ENCODE results near the gene ANO2.

ANO2 gene

DNA sequence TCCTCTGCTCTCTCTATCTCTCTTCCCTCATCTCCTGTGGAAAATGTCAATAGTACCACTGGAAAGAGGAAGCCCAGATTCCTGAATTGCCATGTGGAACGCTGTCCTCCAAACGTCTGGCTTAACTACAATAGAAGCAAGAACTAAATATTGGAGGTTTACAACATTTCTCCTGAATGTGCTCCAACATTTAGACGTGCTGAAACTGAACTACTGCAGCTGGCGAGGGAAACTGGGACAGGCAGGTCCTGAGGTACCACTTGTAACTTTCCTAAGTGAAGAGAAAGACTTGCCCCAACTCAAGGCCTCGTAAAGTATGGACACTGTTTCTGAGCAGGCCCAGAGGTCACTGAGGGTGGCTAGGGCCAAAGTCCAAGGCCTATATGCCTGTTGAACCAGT, 325.4 kb downstream of the ANO2 start:
- Histone ChIP-seq H3K4me1 (ENCODE audit: insufficient read depth, low read length) (peaks cover 4% of the 10 kb centered on the region; the same call in 1 of the 2 replicates), H3K36me3 (ENCODE audit: insufficient read depth, low read length) (no peaks in the 10 kb centered on the region), H3K9ac (ENCODE audit: low read depth, low read length) (no peak overlapping the region), H3K4me3 (ENCODE audit: low read length) (no peak overlapping the region), H3K27ac (ENCODE audit: low read depth, low read length) (no peak overlapping the region), H3K27me3 (ENCODE audit: insufficient read depth, low read length) (no peaks in the 10 kb centered on the region), H3K9me3 (ENCODE audit: insufficient read depth, low read depth, low read length) (no peaks in the 10 kb centered on the region)
- 93% methylated on average over 5 of the region's 5 CpGs for WGBS

DNA sequence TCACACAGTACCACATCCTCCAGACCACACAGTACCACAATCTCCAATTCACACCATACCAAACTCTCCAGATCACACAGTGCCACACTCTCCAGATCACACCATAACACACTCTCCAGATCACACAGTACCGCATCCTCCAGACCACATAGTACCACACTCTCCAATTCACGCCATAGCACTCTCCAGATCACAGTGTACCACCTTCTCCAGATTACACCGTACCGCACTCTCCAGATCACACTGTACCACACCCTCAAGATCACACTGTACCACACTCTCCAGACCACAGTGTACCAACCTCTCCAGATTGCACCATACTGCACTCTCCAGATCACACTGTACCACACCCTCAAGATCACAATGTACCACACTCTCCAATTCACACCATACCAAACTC, 328.2 kb downstream of the ANO2 start:
- no peaks in the 10 kb centered on the region for H3K9me3 ChIP-seq (ENCODE audit: insufficient read depth, low read depth, low read length)
- H3K36me3 ChIP-seq (ENCODE audit: insufficient read depth, low read length), result no peaks in the 10 kb centered on the region
- no peak overlapping the region for H3K27ac ChIP-seq (ENCODE audit: low read depth, low read length)
- H3K27me3 ChIP-seq (ENCODE audit: insufficient read depth, low read length), result no peaks in the 10 kb centered on the region
- no peaks in the 10 kb centered on the region for H3K4me1 ChIP-seq (ENCODE audit: insufficient read depth, low read length)
- H3K9ac ChIP-seq (ENCODE audit: low read depth, low read length), result no peak overlapping the region
- 94% methylated on average over 4 of the region's 4 CpGs for WGBS
- no peak overlapping the region for H3K4me3 ChIP-seq (ENCODE audit: low read length)

DNA sequence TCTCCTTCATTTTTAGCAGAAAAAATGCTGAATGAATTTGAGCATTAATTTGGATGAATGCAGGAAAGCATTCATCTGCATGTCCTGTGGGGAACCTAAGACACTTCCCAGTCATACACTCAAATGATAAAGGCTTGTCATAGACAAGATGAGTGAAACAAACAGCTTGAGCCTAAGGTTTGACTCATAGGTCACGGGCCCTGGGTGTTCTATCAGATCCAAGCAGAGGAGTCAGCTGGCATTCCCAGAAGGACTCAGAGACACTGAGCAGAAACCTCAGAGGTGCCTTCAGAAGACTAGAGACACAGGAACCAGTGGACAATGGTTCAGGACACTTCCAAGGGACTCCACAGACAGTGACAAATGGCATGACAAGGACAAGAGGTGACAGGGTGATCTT, 329.3 kb downstream of the ANO2 start:
- 93% methylated on average over 1 of the region's 1 CpG for WGBS
- H3K27ac ChIP-seq (ENCODE audit: low read depth, low read length), result no peak overlapping the region
- no peaks in the 10 kb centered on the region for H3K27me3 ChIP-seq (ENCODE audit: insufficient read depth, low read length)
- no peak overlapping the region for H3K4me3 ChIP-seq (ENCODE audit: low read length)
- no peaks in the 10 kb centered on the region for H3K4me1 ChIP-seq (ENCODE audit: insufficient read depth, low read length)
- H3K9ac ChIP-seq (ENCODE audit: low read depth, low read length), result no peak overlapping the region
- no peaks in the 10 kb centered on the region for H3K9me3 ChIP-seq (ENCODE audit: insufficient read depth, low read depth, low read length)
- no peaks in the 10 kb centered on the region for H3K36me3 ChIP-seq (ENCODE audit: insufficient read depth, low read length)

DNA sequence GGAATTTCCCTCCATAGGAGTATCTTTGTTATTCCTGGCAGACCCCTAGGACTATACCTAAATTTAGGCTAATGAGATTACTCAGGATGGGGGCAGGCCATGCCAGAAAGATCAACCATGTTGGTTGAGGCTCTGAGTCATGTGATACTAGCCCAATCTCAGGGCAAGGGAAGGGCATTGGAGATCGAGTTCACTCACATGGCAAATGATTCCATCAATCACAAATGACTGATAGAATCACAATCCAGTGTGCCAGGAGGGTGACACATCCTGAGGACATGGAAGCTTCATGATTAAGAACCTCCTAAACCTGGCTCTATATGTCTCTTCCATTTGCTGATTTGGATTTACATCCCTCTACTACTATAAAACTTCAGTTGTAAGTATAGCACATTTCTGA, 330.8 kb downstream of the ANO2 start:
- no peak overlapping the region for H3K9ac ChIP-seq (ENCODE audit: low read depth, low read length)
- no peaks in the 10 kb centered on the region for H3K9me3 ChIP-seq (ENCODE audit: insufficient read depth, low read depth, low read length)
- no peaks in the 10 kb centered on the region for H3K36me3 ChIP-seq (ENCODE audit: insufficient read depth, low read length)
- H3K4me1 ChIP-seq (ENCODE audit: insufficient read depth, low read length), result no peaks in the 10 kb centered on the region
- H3K27ac ChIP-seq (ENCODE audit: low read depth, low read length), result no peak overlapping the region
- no peaks in the 10 kb centered on the region for H3K27me3 ChIP-seq (ENCODE audit: insufficient read depth, low read length)
- no peak overlapping the region for H3K4me3 ChIP-seq (ENCODE audit: low read length)
- 95% methylated on average over 1 of the region's 1 CpG for WGBS

DNA sequence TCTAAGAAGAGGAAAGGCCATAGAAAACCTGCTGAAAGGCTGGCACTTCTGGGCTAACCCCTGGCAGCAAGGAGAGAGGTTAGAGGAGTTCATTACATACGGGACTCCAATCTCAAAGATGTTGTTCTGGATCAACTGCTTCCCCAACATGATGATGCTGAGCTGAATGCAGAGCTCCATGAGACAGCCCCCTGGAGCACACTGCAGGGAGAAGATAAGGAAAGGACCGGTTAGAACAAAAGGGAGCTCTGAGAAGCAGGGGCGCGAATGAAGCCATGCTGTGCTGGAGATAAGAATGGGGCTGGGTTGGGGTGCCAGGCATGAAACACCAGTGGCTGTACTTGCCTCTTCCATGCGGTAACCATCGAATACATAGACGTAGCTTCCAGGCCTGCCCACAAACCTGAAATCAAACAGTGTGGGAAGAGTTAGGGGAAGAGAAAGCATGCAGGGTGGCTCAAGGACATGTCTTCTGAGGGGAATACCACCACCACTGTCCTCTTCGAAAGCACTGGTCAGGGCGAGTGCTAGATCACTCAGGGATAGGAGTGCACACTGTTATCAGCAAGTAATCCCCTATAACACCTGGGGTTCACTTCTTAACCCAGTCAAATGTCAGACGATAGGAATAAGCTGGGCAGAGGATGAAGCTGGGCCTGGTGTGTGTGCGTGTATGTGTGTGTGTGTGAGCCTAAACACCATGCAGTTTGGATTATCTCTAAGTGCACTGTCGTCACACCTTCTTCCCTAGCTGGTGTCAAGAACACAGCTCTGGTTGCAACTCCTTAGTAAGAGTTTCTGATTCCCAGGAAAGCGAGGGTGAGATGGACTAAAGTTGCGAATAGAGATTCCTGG, 332.3 kb downstream of the ANO2 start:
- Histone ChIP-seq H3K36me3 (ENCODE audit: insufficient read depth, low read length) (no peaks in the 10 kb centered on the region), H3K9ac (ENCODE audit: low read depth, low read length) (no peak overlapping the region), H3K4me3 (ENCODE audit: low read length) (no peak overlapping the region), H3K4me1 (ENCODE audit: insufficient read depth, low read length) (no peaks in the 10 kb centered on the region), H3K27ac (ENCODE audit: low read depth, low read length) (no peak overlapping the region), H3K9me3 (ENCODE audit: insufficient read depth, low read depth, low read length) (no peaks in the 10 kb centered on the region), H3K27me3 (ENCODE audit: insufficient read depth, low read length) (no peaks in the 10 kb centered on the region)
- WGBS, result 92% methylated on average over 14 of the region's 14 CpGs

DNA sequence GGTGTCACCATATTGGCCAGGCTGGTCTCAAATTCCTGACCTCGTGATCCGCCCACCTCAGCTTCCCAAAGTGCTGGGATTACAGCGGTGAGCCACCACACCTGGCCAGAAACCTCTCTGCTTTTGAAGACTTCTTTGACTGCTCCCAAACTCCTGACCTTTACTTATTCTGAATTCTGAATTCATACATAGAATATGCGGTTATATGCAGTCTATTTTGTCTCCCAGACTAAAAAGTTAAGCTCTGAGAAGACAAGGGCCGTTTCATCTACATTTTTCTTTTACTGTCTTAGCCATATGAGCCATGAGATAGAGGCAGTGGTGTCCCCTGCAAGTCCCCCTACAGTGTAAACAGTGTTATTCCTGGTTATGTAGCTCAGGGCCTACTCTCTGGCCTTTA, 333.9 kb downstream of the ANO2 start:
- Histone ChIP-seq H3K27ac (ENCODE audit: low read depth, low read length) (no peak overlapping the region), H3K9me3 (ENCODE audit: insufficient read depth, low read depth, low read length) (no peaks in the 10 kb centered on the region), H3K9ac (ENCODE audit: low read depth, low read length) (no peak overlapping the region), H3K4me1 (ENCODE audit: insufficient read depth, low read length) (no peaks in the 10 kb centered on the region), H3K36me3 (ENCODE audit: insufficient read depth, low read length) (no peaks in the 10 kb centered on the region), H3K27me3 (ENCODE audit: insufficient read depth, low read length) (no peaks in the 10 kb centered on the region), H3K4me3 (ENCODE audit: low read length) (no peak overlapping the region)
- 96% methylated on average over 5 of the region's 5 CpGs for WGBS

DNA sequence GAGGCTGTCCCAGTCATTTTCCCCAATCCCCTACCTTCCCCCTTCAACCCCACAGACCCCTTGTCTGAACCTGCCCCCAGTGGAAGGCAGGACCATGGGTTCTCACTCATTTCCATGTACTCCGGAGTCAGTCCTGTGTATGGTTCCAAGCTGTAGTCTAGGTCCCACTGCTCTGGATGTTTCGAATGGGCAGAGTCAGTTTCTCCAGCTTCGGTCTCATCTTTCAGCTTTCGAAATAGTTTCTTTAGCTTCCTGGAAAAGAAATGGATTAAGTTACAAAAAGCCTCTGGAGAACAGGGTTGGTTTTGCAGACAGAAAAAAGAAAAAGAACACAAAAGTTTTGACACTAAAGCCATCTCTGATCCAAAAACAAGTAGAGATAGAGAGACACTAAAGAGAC, 345.7 kb downstream of the ANO2 start:
- Histone ChIP-seq H3K27ac (ENCODE audit: low read depth, low read length) (no peak overlapping the region), H3K9me3 (ENCODE audit: insufficient read depth, low read depth, low read length) (no peaks in the 10 kb centered on the region), H3K4me1 (ENCODE audit: insufficient read depth, low read length) (no peaks in the 10 kb centered on the region), H3K36me3 (ENCODE audit: insufficient read depth, low read length) (no peaks in the 10 kb centered on the region), H3K27me3 (ENCODE audit: insufficient read depth, low read length) (no peaks in the 10 kb centered on the region), H3K9ac (ENCODE audit: low read depth, low read length) (no peak overlapping the region), H3K4me3 (ENCODE audit: low read length) (no peak overlapping the region)
- WGBS, result 96% methylated on average over 4 of the region's 4 CpGs

DNA sequence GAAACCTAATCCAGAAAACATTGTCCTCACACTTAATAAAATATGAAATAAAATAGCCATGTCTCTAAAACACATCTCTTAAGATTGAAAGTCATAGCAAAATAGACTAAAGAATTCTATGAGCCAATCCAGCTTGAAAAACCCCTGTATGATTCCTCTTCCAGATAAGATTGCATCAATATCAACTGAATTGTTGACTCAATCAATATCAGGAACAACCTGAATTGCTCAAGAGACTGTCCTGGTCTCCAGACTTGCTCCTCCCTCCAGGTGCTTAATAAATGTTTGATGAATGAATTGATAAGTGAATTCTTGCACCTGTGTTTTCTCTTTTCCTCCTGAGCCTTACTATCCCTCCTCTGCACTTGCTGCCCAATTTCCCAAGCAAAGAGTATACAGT, 351.1 kb downstream of the ANO2 start:
- Histone ChIP-seq H3K36me3 (ENCODE audit: insufficient read depth, low read length) (no peaks in the 10 kb centered on the region), H3K9me3 (ENCODE audit: insufficient read depth, low read depth, low read length) (no peaks in the 10 kb centered on the region), H3K27ac (ENCODE audit: low read depth, low read length) (no peak overlapping the region), H3K27me3 (ENCODE audit: insufficient read depth, low read length) (no peaks in the 10 kb centered on the region), H3K4me3 (ENCODE audit: low read length) (no peak overlapping the region), H3K9ac (ENCODE audit: low read depth, low read length) (no peak overlapping the region), H3K4me1 (ENCODE audit: insufficient read depth, low read length) (peaks cover 6% of the 10 kb centered on the region; the same call in 1 of the 2 replicates)

DNA sequence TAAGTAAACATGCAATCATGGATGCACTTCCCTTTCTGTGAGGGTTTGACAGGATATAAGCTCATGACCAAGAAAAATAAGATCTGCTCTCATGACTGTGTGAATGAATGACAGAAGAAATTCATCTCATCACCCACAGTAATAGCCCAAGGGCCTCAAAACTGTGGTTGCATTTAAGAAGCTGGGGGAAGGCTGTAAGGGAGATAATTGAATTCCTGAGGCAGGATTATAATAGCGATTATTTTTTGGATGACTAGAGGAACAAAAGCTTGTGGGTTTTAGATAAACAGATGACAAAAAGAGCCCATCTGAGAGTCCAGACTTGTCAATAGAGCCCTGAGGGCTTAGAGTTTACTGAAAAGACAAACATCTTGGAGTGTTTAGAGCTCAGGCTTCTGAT, 352.0 kb downstream of the ANO2 start:
- no peak overlapping the region for H3K4me3 ChIP-seq (ENCODE audit: low read length)
- WGBS, result 89% methylated on average over 1 of the region's 1 CpG
- no peak overlapping the region for H3K27ac ChIP-seq (ENCODE audit: low read depth, low read length)
- H3K9ac ChIP-seq (ENCODE audit: low read depth, low read length), result no peak overlapping the region
- no peaks in the 10 kb centered on the region for H3K27me3 ChIP-seq (ENCODE audit: insufficient read depth, low read length)
- H3K36me3 ChIP-seq (ENCODE audit: insufficient read depth, low read length), result no peaks in the 10 kb centered on the region
- no peaks in the 10 kb centered on the region for H3K9me3 ChIP-seq (ENCODE audit: insufficient read depth, low read depth, low read length)
- H3K4me1 ChIP-seq (ENCODE audit: insufficient read depth, low read length), result peaks cover 8% of the 10 kb centered on the region; the same call in 1 of the 2 replicates

DNA sequence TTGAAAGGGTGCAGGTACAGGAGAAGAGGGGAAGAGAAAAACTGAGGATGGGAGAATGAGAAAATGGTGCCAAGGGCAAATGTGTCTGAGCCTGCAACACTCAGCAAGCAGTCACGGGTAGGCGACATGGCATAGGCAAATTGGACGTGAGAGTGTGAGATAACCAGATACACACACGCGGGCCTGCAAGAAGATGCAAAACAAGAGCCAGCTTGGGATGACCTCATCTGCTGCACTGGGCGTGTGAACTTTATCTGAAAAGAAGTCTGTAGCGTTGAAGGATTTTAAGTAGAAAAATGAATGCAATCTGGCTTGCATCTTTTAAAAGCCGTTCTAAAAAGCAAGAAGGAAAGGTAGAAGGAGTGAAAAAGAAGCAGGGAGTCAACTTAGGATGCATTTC, 352.7 kb downstream of the ANO2 start:
- H3K27me3 ChIP-seq (ENCODE audit: insufficient read depth, low read length), result no peaks in the 10 kb centered on the region
- H3K9me3 ChIP-seq (ENCODE audit: insufficient read depth, low read depth, low read length), result no peaks in the 10 kb centered on the region
- H3K27ac ChIP-seq (ENCODE audit: low read depth, low read length), result no peak overlapping the region
- 92% methylated on average over 8 of the region's 8 CpGs for WGBS
- no peaks in the 10 kb centered on the region for H3K36me3 ChIP-seq (ENCODE audit: insufficient read depth, low read length)
- no peak overlapping the region for H3K9ac ChIP-seq (ENCODE audit: low read depth, low read length)
- no peak overlapping the region for H3K4me3 ChIP-seq (ENCODE audit: low read length)
- peaks cover 15% of the 10 kb centered on the region for H3K4me1 ChIP-seq (ENCODE audit: insufficient read depth, low read length)

DNA sequence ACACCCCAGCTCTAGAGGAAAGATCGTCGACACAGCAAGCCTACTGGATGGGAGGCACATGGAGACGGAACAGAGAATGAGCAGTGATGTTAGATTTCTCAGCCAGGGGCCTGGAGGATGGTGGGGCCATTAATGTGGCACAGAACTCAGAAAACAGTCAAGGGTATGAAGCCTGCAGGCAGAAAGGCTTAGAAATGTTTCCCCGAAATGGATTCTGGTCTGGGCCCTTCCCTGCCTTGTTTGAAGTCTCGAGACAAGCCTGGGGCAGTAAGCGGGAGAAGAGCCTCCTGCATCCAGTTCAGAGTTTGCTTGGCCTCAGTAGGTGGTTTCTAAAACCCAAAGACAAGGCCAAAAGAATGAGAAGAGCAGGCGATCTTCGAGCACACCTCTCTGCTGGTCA, 354.7 kb downstream of the ANO2 start:
- Histone ChIP-seq H3K9ac (ENCODE audit: low read depth, low read length) (no peak overlapping the region), H3K4me1 (ENCODE audit: insufficient read depth, low read length) (peaks cover 31% of the 10 kb centered on the region), H3K36me3 (ENCODE audit: insufficient read depth, low read length) (no peaks in the 10 kb centered on the region), H3K4me3 (ENCODE audit: low read length) (no peak overlapping the region), H3K27me3 (ENCODE audit: insufficient read depth, low read length) (no peaks in the 10 kb centered on the region), H3K27ac (ENCODE audit: low read depth, low read length) (no peak overlapping the region), H3K9me3 (ENCODE audit: insufficient read depth, low read depth, low read length) (no peaks in the 10 kb centered on the region)
- WGBS, result 92% methylated on average over 8 of the region's 8 CpGs

DNA sequence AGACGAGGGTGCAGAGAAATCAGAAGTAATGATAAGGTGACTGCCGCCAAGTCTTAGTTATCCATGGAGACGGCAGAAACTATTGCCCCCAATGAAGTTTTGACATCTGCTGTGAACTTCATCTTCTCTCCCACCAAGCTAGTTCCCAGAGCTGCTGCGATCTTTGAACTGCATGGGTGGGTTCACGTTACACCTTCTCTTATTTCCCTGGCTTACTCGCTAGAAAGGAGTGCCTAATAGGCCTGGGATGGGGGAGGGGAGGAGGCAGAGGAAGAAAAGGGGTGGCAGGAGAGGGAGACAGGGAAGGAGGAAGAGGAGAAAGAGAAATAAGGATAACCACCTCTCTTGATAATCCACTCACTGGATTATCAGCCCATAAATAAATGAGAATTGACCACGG, 356.0 kb downstream of the ANO2 start:
- Histone ChIP-seq H3K9ac (ENCODE audit: low read depth, low read length) (no peak overlapping the region), H3K4me1 (ENCODE audit: insufficient read depth, low read length) (peaks cover 31% of the 10 kb centered on the region), H3K36me3 (ENCODE audit: insufficient read depth, low read length) (no peaks in the 10 kb centered on the region), H3K4me3 (ENCODE audit: low read length) (no peak overlapping the region), H3K9me3 (ENCODE audit: insufficient read depth, low read depth, low read length) (no peaks in the 10 kb centered on the region), H3K27me3 (ENCODE audit: insufficient read depth, low read length) (no peaks in the 10 kb centered on the region), H3K27ac (ENCODE audit: low read depth, low read length) (no peak overlapping the region)
- 83% methylated on average over 6 of the region's 7 CpGs for WGBS

All from HUES64 (cell line).